Measurements from ENCODE around the gene AZU1.
A peak's percentile ranks its signal among the peaks of the same experiment; 100 is the strongest.

The AZU1 gene

GRCh38 chr19:855566-856120, 28.0 kb downstream of the AZU1 start:
- no peak for DNase-seq

- no peak for DNase-seq
Observed at GRCh38 chr19:858284-858683, 30.6 kb downstream of the AZU1 start.

- no peak for DNase-seq
Observed at GRCh38 chr19:858868-859843, 31.5 kb downstream of the AZU1 start, which contains the start of gene CFD. Gene CFD (plus strand): TSS chr19:859664. CDS start chr19:859690, 26 bp downstream.

GRCh38 chr19:861141-861755, 33.6 kb downstream of the AZU1 start:
- no peak for DNase-seq

- peak; percentile 47 for DNase-seq
Observed at GRCh38 chr19:861756-862580, 34.3 kb downstream of the AZU1 start.

- peak; percentile 73 for DNase-seq
Observed at GRCh38 chr19:862581-863314, 35.1 kb downstream of the AZU1 start.

GRCh38 chr19:863315-863620, 35.6 kb downstream of the AZU1 start:
- DNase-seq, result no peak

GRCh38 chr19:866769-867300, 39.2 kb downstream of the AZU1 start:
- DNase-seq, result no peak

- DNase-seq, result no peak
Observed at GRCh38 chr19:867301-867793, 39.7 kb downstream of the AZU1 start.

GRCh38 chr19:867855-868457, 40.3 kb downstream of the AZU1 start:
- DNase-seq, result no peak

- no peak for DNase-seq
Observed at GRCh38 chr19:868458-869244, 41.0 kb downstream of the AZU1 start.

GRCh38 chr19:869245-870177, 41.9 kb downstream of the AZU1 start:
- no peak for DNase-seq

- DNase-seq, result no peak
Observed at GRCh38 chr19:870314-870713, 42.7 kb downstream of the AZU1 start.

- no peak for DNase-seq
Observed at GRCh38 chr19:870963-871401, 43.3 kb downstream of the AZU1 start.

- DNase-seq, result no peak
Observed at GRCh38 chr19:871446-872265, 44.0 kb downstream of the AZU1 start.

GRCh38 chr19:872266-872951, 44.8 kb downstream of the AZU1 start:
- DNase-seq, result peak; percentile 84

- peak; percentile 80 for DNase-seq
Observed at GRCh38 chr19:873084-873483, 45.4 kb downstream of the AZU1 start.

- DNase-seq, result no peak
Observed at GRCh38 chr19:873561-874041, 46.0 kb downstream of the AZU1 start.

All from activated effector memory CD4-positive, alpha-beta T cell treated with Interleukin-2 at 50 U/mL for 16 hours (primary cell).